H1 (cell line): ENCODE data around the gene ADRA2C. TPM values are rescaled to one million over a fixed set of nuclear protein-coding genes. Genes with fewer than 3 reads are reported as not detected.

ENCODE experiments used
- CTCF ChIA-PET: fragments of 300-600 bp; sonication (Branson Sonifier 250); formaldehyde crosslinking; loops from one replicate; lab custom pipeline; 2021; ENCODE audit not compliant: partially characterized antibody; lab: Charles Lee
- POLR2A ChIA-PET: fragments of 300-600 bp; sonication (Branson Sonifier 250); formaldehyde crosslinking; loops from one replicate; lab custom pipeline; 2021; ENCODE audit warnings: inconsistent platforms; ENCODE audit not compliant: partially characterized antibody; lab: Charles Lee
- DNase-seq, 2 experiments: peaks; one replicate each; pipeline versions ENCODE4 v3.0.0 to v3.0.0-alpha.2; 2010 to 2022; ENCODE audit warnings: low spot score in 2 of 2, low read depth in 1 of 2, mixed read lengths in 1 of 2
- FAIRE-seq: peaks from 2 replicates; lab custom pipeline; 2011; peaks lifted over from hg19 to GRCh38; lab: Jason Lieb, UNC
- H2AFZ ChIP-seq: 2 replicates; pipeline ENCODE4 v1.8.1; 2012; ENCODE audit warnings: low read length, inconsistent platforms
- H2AK5ac ChIP-seq: 2 replicates; pipeline ENCODE4 v1.6.1; 2013; ENCODE audit warnings: low read depth, low read length
- H2BK120ac ChIP-seq: replicated peaks from 2 replicates; pipeline ENCODE3; 2013; ENCODE audit warnings: low read depth, low read length, inconsistent platforms
- H2BK12ac ChIP-seq: 2 replicates; pipeline ENCODE4 v1.6.1; 2013; ENCODE audit warnings: low read depth, low read length
- H2BK15ac ChIP-seq: 2 replicates; pipeline ENCODE4 v1.6.1; 2013; ENCODE audit warnings: low read length
- H2BK20ac ChIP-seq: 2 replicates; pipeline ENCODE4 v1.6.1; 2013; ENCODE audit warnings: low read length
- H2BK5ac ChIP-seq: 2 replicates; pipeline ENCODE4 v1.6.1; 2013; ENCODE audit warnings: low read depth, low read length
- H3K14ac ChIP-seq: 2 replicates; pipeline ENCODE4 v1.6.1; 2013; ENCODE audit warnings: inconsistent platforms; ENCODE audit not compliant: insufficient read length
- H3K18ac ChIP-seq: 2 replicates; pipeline ENCODE4 v1.6.1; 2013; ENCODE audit warnings: low read length; ENCODE audit errors: extremely low read depth
- H3K23ac ChIP-seq: 2 replicates; pipeline ENCODE4 v1.6.1; 2013; ENCODE audit warnings: inconsistent platforms; ENCODE audit not compliant: insufficient read length
- H3K23me2 ChIP-seq: 2 replicates; pipeline ENCODE4 v1.6.1; 2013; ENCODE audit warnings: low read depth, low read length
- H3K27ac ChIP-seq: 2 replicates; pipeline ENCODE4 v1.6.1; 2011; ENCODE audit warnings: low read depth, low read length, inconsistent platforms
- H3K27me3 ChIP-seq, 4 experiments: replicated peaks in 1 of 4; 1 replicate in 1 of 4; 2 replicates in 3 of 4; pipeline versions ENCODE4 v1.6.1 to v1.8.1; 2011 to 2013; ENCODE audit warnings: low read length in 3 of 4, mild to moderate bottlenecking in 3 of 4, inconsistent platforms in 2 of 4, mixed read lengths in 2 of 4, moderate library complexity in 1 of 4; ENCODE audit not compliant: control insufficient read depth in 3 of 4, insufficient read depth in 3 of 4; ENCODE audit errors: extremely low read depth in 1 of 4
- H3K36me3 ChIP-seq, 4 experiments: 2 replicates each; pipeline versions ENCODE4 v1.6.1 to v1.8.1; 2011 to 2013; ENCODE audit warnings: mild to moderate bottlenecking in 4 of 4, low read length in 3 of 4, moderate library complexity in 2 of 4, control low read depth in 1 of 4, inconsistent platforms in 1 of 4; ENCODE audit not compliant: insufficient read depth in 4 of 4, control insufficient read depth in 2 of 4
- H3K4ac ChIP-seq: replicated peaks from 2 replicates; pipeline ENCODE3; 2013; ENCODE audit warnings: low read length, low read depth, mixed read lengths, inconsistent platforms; ENCODE audit not compliant: insufficient read length
- H3K4me1 ChIP-seq, 4 experiments: replicated peaks in 1 of 4; 1 replicate in 1 of 4; 2 replicates in 3 of 4; pipeline versions ENCODE4 v1.6.1 to v1.8.1; 2011 to 2013; ENCODE audit warnings: low read length in 3 of 4, inconsistent platforms in 2 of 4, mixed read lengths in 1 of 4; ENCODE audit not compliant: insufficient read depth in 4 of 4, control insufficient read depth in 3 of 4
- H3K4me2 ChIP-seq, 2 experiments: 2 replicates each; pipeline versions ENCODE4 v1.6.1 to v1.8.1; 2011 to 2013; ENCODE audit warnings: low read depth in 2 of 2, low read length in 2 of 2, control low read depth in 1 of 2, inconsistent platforms in 1 of 2, mild to moderate bottlenecking in 1 of 2; ENCODE audit not compliant: insufficient read depth in 1 of 2
- H3K4me3 ChIP-seq, 4 experiments: fragments of 200-600, 300-600 bp in 1 of 4; sonication (generic), shearing (Covaris generic), sonication (Bioruptor Twin) in 1 of 4; 2 replicates each; pipeline versions ENCODE4 v1.5.1 to v1.8.1; 2011 to 2016; ENCODE audit warnings: low read length in 4 of 4, low read depth in 3 of 4, control low read depth in 2 of 4, inconsistent platforms in 2 of 4, mild to moderate bottlenecking in 2 of 4, mixed read lengths in 1 of 4, moderate library complexity in 1 of 4; ENCODE audit not compliant: insufficient read depth in 2 of 4; ENCODE audit errors: extremely low read depth in 1 of 4
- H3K56ac ChIP-seq: replicated peaks from 2 replicates; pipeline ENCODE3; 2013; ENCODE audit warnings: low read depth, mild to moderate bottlenecking, mixed read lengths, low read length, inconsistent platforms; ENCODE audit not compliant: insufficient read length
- H3K79me1 ChIP-seq: 2 replicates; pipeline ENCODE4 v1.6.1; 2013; ENCODE audit warnings: low read depth, low read length, control low read depth
- H3K79me2 ChIP-seq, 2 experiments: 2 replicates each; pipeline versions ENCODE4 v1.6.1 to v1.8.1; 2012 to 2013; ENCODE audit warnings: low read length in 2 of 2, mild to moderate bottlenecking in 2 of 2, inconsistent platforms in 1 of 2; ENCODE audit not compliant: insufficient read depth in 2 of 2, control insufficient read depth in 1 of 2
- H3K9ac ChIP-seq, 4 experiments: replicated peaks in 1 of 4; 1 replicate in 1 of 4; 2 replicates in 3 of 4; pipeline versions ENCODE4 v1.6.1 to v1.8.1; 2011 to 2013; ENCODE audit warnings: low read depth in 3 of 4, low read length in 3 of 4, control low read depth in 2 of 4, mild to moderate bottlenecking in 2 of 4, moderate library complexity in 2 of 4, inconsistent platforms in 1 of 4; ENCODE audit errors: extremely low read depth in 1 of 4
- H3K9me3 ChIP-seq, 2 experiments: 2 replicates each; pipeline versions ENCODE4 v1.6.1 to v1.8.1; 2012 to 2013; ENCODE audit warnings: mild to moderate bottlenecking in 2 of 2, moderate library complexity in 2 of 2, control low read depth in 1 of 2, inconsistent platforms in 1 of 2, low read depth in 1 of 2, low read length in 1 of 2, mixed read lengths in 1 of 2; ENCODE audit not compliant: insufficient read depth in 2 of 2
- H4K20me1 ChIP-seq, 2 experiments: replicated peaks in 1 of 2; 2 replicates each; pipeline versions ENCODE3 to v1.8.1; 2011 to 2013; ENCODE audit warnings: inconsistent platforms in 2 of 2, low read length in 2 of 2, mild to moderate bottlenecking in 1 of 2; ENCODE audit not compliant: insufficient read depth in 2 of 2, control insufficient read depth in 1 of 2
- H4K5ac ChIP-seq: 2 replicates; pipeline ENCODE4 v1.6.1; 2013; ENCODE audit warnings: low read length, low read depth, mixed read lengths, inconsistent platforms; ENCODE audit not compliant: insufficient read length
- H4K8ac ChIP-seq: 2 replicates; pipeline ENCODE4 v1.8.0; 2013; ENCODE audit warnings: mild to moderate bottlenecking, moderate library complexity, low read length, inconsistent platforms; ENCODE audit not compliant: insufficient read depth; ENCODE audit errors: extremely low read depth
- H4K91ac ChIP-seq: replicated peaks from 2 replicates; pipeline ENCODE3; 2013; ENCODE audit warnings: low read length, mixed read lengths, inconsistent platforms; ENCODE audit not compliant: insufficient read length
- ATF3 ChIP-seq: IDR thresholded peaks from 2 replicates; pipeline ENCODE4 v1.6.1; 2011; ENCODE audit warnings: low read depth, mild to moderate bottlenecking, low read length; ENCODE audit not compliant: insufficient read depth
- CBX8 ChIP-seq: fragments of 300-800, 300-1000 bp; sonication (generic); IDR thresholded peaks from 2 replicates; pipeline ENCODE4 v1.7.1; 2016; ENCODE audit warnings: low read depth, low read length, borderline replicate concordance
- CTCF ChIP-seq, 3 experiments: IDR thresholded peaks; 1 replicate in 2 of 3; 2 replicates in 1 of 3; pipeline versions ENCODE4 v1.5.1 to v1.6.1; 2011; ENCODE audit warnings: low read length in 3 of 3, mild to moderate bottlenecking in 3 of 3, inconsistent platforms in 2 of 3, low read depth in 1 of 3, moderate library complexity in 1 of 3; ENCODE audit not compliant: insufficient read depth in 1 of 3; ENCODE audit errors: control extremely low read depth in 1 of 3
- FOSL1 ChIP-seq: IDR thresholded peaks from 2 replicates; pipeline ENCODE4 v1.6.1; 2011; ENCODE audit warnings: mild to moderate bottlenecking, low read depth, low read length, moderate library complexity; ENCODE audit not compliant: insufficient read depth
- KDM4A ChIP-seq: IDR thresholded peaks from one replicate; pipeline ENCODE4 v1.7.1; 2012; ENCODE audit warnings: low read depth, mild to moderate bottlenecking, moderate library complexity, low read length, inconsistent platforms; ENCODE audit not compliant: severe bottlenecking
- POLR2A ChIP-seq, 2 experiments: IDR thresholded peaks; 1 replicate in 1 of 2; 2 replicates in 1 of 2; pipeline ENCODE4 v1.6.1; 2011; ENCODE audit warnings: low read depth in 2 of 2, low read length in 2 of 2, mild to moderate bottlenecking in 2 of 2; ENCODE audit errors: control extremely low read depth in 1 of 2
- POLR2AphosphoS5 ChIP-seq: IDR thresholded peaks from 2 replicates; pipeline ENCODE4 v1.6.1; 2011; ENCODE audit warnings: low read depth, low read length
- SP1 ChIP-seq: IDR thresholded peaks from 2 replicates; pipeline ENCODE4 v1.6.1; 2011; ENCODE audit warnings: low read depth, low read length
- TEAD4 ChIP-seq: IDR thresholded peaks from 2 replicates; pipeline ENCODE4 v1.6.1; 2012; ENCODE audit warnings: low read depth, low read length, inconsistent platforms, mixed read lengths
- WGBS, 2 experiments: shearing (Covaris generic) in 1 of 2; methylation state at CpG; one replicate each; pipeline versions ENCODE4 v1.1.6 to v1.1.7; 2013 to 2015; ENCODE audit warnings: low lambda C conversion rate in 2 of 2, mixed read lengths in 2 of 2, inconsistent platforms in 1 of 2, low coverage in 1 of 2, missing lambda C conversion rate in 1 of 2; ENCODE audit not compliant: insufficient replicate concordance in 2 of 2, insufficient coverage in 1 of 2, insufficient read length in 1 of 2; ENCODE audit errors: extremely low coverage in 1 of 2, missing lambda C conversion rate in 1 of 2; 5-methylcytosine and 5-hydroxymethylcytosine counted together
- polyA plus RNA-seq, 7 experiments: library from polyadenylated mRNA; depleted of rRNA in 3 of 7; stranded (reverse) in 5 of 7; unstranded in 2 of 7; fragments of >200 nt in 5 of 7; fragments of 200-250 nt in 2 of 7; gene quantifications; 1 replicate in 5 of 7; 2 replicates in 1 of 7; 4 replicates in 1 of 7; pipeline versions ENCODE4 v1.2.1 to v1.2.3, GENCODE V29; 2011 to 2013; ENCODE audit warnings: missing spikeins in 2 of 7, mixed read lengths in 2 of 7
- total RNA-seq: library from RNA; stranded (reverse); fragmentation: NEBNext Ultra II Directional; extraction: Animal tissue kit (Norgen Biotek cat#: 25700); gene quantifications from 2 replicates; pipeline ENCODE4 v1.2.1, GENCODE V29; 2021

Gene ADRA2C
- total and polyA plus RNA-seq, 2 of the 8 experiments (the other 6 are each of a cell fraction or from before 2014, with no cell fraction given) = 14.6 to 14.8 TPM

- Histone ChIP-seq H4K91ac (no peak overlapping the region), H2BK12ac (0 out of 2 replicates have a peak overlapping the region, but pooled peaks have one; percentile 88), H3K23ac (no peak overlapping the region), H2BK120ac (no peak overlapping the region), H2AK5ac (no peak overlapping the region), H3K4me3 (no peak overlapping the region), H3K14ac (no peak overlapping the region), H2BK15ac (0 out of 2 replicates have a peak overlapping the region, but pooled peaks have one; percentile 6), H4K5ac (no peak overlapping the region), H3K9me3 (no peaks in the 10 kb centered on the region), H2AFZ (no peak overlapping the region), H3K27me3 (no peaks in the 10 kb centered on the region; a peak in 1 of 7 replicates), H3K56ac (no peak overlapping the region), H3K79me1 (no peaks in the 10 kb centered on the region), H3K4ac (no peak overlapping the region), H3K79me2 (no peaks in the 10 kb centered on the region), H4K8ac (no peak overlapping the region), H2BK20ac (no peak overlapping the region), H3K4me1 (peaks cover 0 to 26% (median 10%) of the 10 kb centered on the region in 4 experiments; a peak in 6 of 7 replicates), H3K23me2 (peaks cover 2% of the 10 kb centered on the region; the same call in 1 of the 2 replicates), H2BK5ac (no peak overlapping the region), H3K18ac (no peak overlapping the region), H3K4me2 (no peak overlapping the region), H3K36me3 (no peaks in the 10 kb centered on the region), H3K9ac (no peak overlapping the region), H3K27ac (no peak overlapping the region), H4K20me1 (no peaks in the 10 kb centered on the region)
- ChIA-PET POLR2A (interaction anchor here (0.7 to 0.8 kb wide), 2 partner anchors 8 to 193 kb away, joined by 3 to 5 read pairs; no protein-coding TSS in a partner anchor), CTCF (interaction anchor here (0.7 to 6.0 kb wide), 31 partner anchors 9 to 734 kb away, joined by 3 to 90 read pairs (median 4); partner anchors contain the start of gene ADRA2C)
- 91% methylated on average over 17 of the region's 17 CpGs; no CpG with 5 or more reads in 1 of the 2 experiments for WGBS, 2 experiments
- no peak for DNase-seq
- no peak for FAIRE-seq
- no peak for TF ChIP-seq SP1
- TF ChIP-seq CBX8 = no peak
- no peak for TF ChIP-seq FOSL1
- no peak for TF ChIP-seq TEAD4
- no peak for TF ChIP-seq CTCF (IDR thresholded peaks at IDR 0.05; ENCODE audit: control extremely low read depth in 1 of 3, insufficient read depth in 1 of 3, low read depth in 1 of 3, low read length in 3 of 3)
- TF ChIP-seq ATF3 = no peak
- TF ChIP-seq KDM4A = no peak
- TF ChIP-seq POLR2A (IDR thresholded peaks at IDR 0.05; ENCODE audit: control extremely low read depth in 1 of 2, low read depth in 2 of 2, low read length in 2 of 2) = no peak
- TF ChIP-seq POLR2AphosphoS5 = no peak
Measured at GRCh38 chr4:3748136-3748898, 17.9 kb upstream of the ADRA2C start.
